Measurements from ENCODE around the gene NAPEPLD. TPM values are rescaled to one million over a fixed set of nuclear protein-coding genes. Genes with fewer than 3 reads are reported as not detected.
A peak's percentile ranks its signal among the peaks of the same experiment; 100 is the strongest.
"Not testable (repeated sequence)": the region's sequence is repeated elsewhere in the genome, so short reads cannot be mapped to it uniquely, and the experiment has no call there.

Gene NAPEPLD
- total RNA-seq, 1 donor from 2014 or later, result 7.6 TPM

- not testable (repeated sequence) for H3K36me3 ChIP-seq (ENCODE audit: insufficient read depth, low read length); FAIRE-seq; H3K27ac ChIP-seq (ENCODE audit: low read depth, low read length); H3K9me3 Mint-ChIP-seq (ENCODE audit: unreplicated experiment); H3K4me1 Mint-ChIP-seq (ENCODE audit: low read depth, unreplicated experiment); H3K4me3 ChIP-seq (ENCODE audit: insufficient read depth, low read depth, low read length); H3K36me3 Mint-ChIP-seq (ENCODE audit: low read depth, unreplicated experiment); H2AFZ ChIP-seq (ENCODE audit: low read depth, low read length); DNase-seq (ENCODE audit: low read depth); H3K27ac Mint-ChIP-seq (ENCODE audit: unreplicated experiment); H3K9me3 ChIP-seq (ENCODE audit: insufficient read depth, low read depth, low read length); H3K4me2 ChIP-seq (ENCODE audit: low read length); H3K4me3 Mint-ChIP-seq (ENCODE audit: unreplicated experiment); H3K27me3 Mint-ChIP-seq (ENCODE audit: low read depth, unreplicated experiment); H3K79me2 ChIP-seq (ENCODE audit: insufficient read depth, low read length); H4K20me1 ChIP-seq (ENCODE audit: insufficient read depth, low read length); H3K9ac ChIP-seq (ENCODE audit: low read length); H3K27me3 ChIP-seq (ENCODE audit: insufficient read depth, low read length)
- H3K4me1 ChIP-seq (ENCODE audit: insufficient read depth, low read length), result peaks cover 14% of the 10 kb centered on the region
Observed at GRCh38 chr7:103166921-103167544, 18.1 kb upstream of the NAPEPLD start.

- H3K79me2 ChIP-seq (ENCODE audit: insufficient read depth, low read length), result not testable (repeated sequence)
- peaks cover 14% of the 10 kb centered on the region for H3K4me1 ChIP-seq (ENCODE audit: insufficient read depth, low read length)
- peak; percentile 43 for FAIRE-seq
Observed at GRCh38 chr7:103163087-103163825, 14.4 kb upstream of the NAPEPLD start.

GRCh38 chr7:103162641-103163040 is 13.7 kb upstream of the NAPEPLD start:
- peaks cover 14% of the 10 kb centered on the region for H3K4me1 ChIP-seq (ENCODE audit: insufficient read depth, low read length)
- FAIRE-seq; H3K4me1 Mint-ChIP-seq (ENCODE audit: low read depth, unreplicated experiment); H3K79me2 ChIP-seq (ENCODE audit: insufficient read depth, low read length); H3K4me3 Mint-ChIP-seq (ENCODE audit: unreplicated experiment); H4K20me1 ChIP-seq (ENCODE audit: insufficient read depth, low read length); H3K27me3 ChIP-seq (ENCODE audit: insufficient read depth, low read length); H3K9me3 Mint-ChIP-seq (ENCODE audit: unreplicated experiment); H3K9me3 ChIP-seq (ENCODE audit: insufficient read depth, low read depth, low read length); H3K4me3 ChIP-seq (ENCODE audit: insufficient read depth, low read depth, low read length); H3K9ac ChIP-seq (ENCODE audit: low read length); H3K27ac Mint-ChIP-seq (ENCODE audit: unreplicated experiment); H3K36me3 ChIP-seq (ENCODE audit: insufficient read depth, low read length); H2AFZ ChIP-seq (ENCODE audit: low read depth, low read length); H3K36me3 Mint-ChIP-seq (ENCODE audit: low read depth, unreplicated experiment): not testable (repeated sequence)
- H3K4me2 ChIP-seq (ENCODE audit: low read length), result peak overlapping the region; percentile 27
- peaks cover 21% of the 10 kb centered on the region for H3K27me3 Mint-ChIP-seq (ENCODE audit: low read depth, unreplicated experiment)
- DNase-seq (ENCODE audit: low read depth), result peak; percentile 77
- H3K27ac ChIP-seq (ENCODE audit: low read depth, low read length), result peak overlapping the region; percentile 22

More at GRCh38 chr7:103163087-103163825, 14.4 kb upstream of the NAPEPLD start:
- H3K27me3 Mint-ChIP-seq (ENCODE audit: low read depth, unreplicated experiment), result peaks cover 18% of the 10 kb centered on the region
- not testable (repeated sequence) for H3K4me3 ChIP-seq (ENCODE audit: insufficient read depth, low read depth, low read length); H2AFZ ChIP-seq (ENCODE audit: low read depth, low read length); H3K36me3 ChIP-seq (ENCODE audit: insufficient read depth, low read length); H3K4me3 Mint-ChIP-seq (ENCODE audit: unreplicated experiment); H4K20me1 ChIP-seq (ENCODE audit: insufficient read depth, low read length); H3K27ac Mint-ChIP-seq (ENCODE audit: unreplicated experiment); H3K9me3 ChIP-seq (ENCODE audit: insufficient read depth, low read depth, low read length); H3K4me1 Mint-ChIP-seq (ENCODE audit: low read depth, unreplicated experiment); H3K27me3 ChIP-seq (ENCODE audit: insufficient read depth, low read length); H3K36me3 Mint-ChIP-seq (ENCODE audit: low read depth, unreplicated experiment); H3K9me3 Mint-ChIP-seq (ENCODE audit: unreplicated experiment)
- Histone ChIP-seq H3K27ac (ENCODE audit: low read depth, low read length) (peak overlapping the region; percentile 35), H3K9ac (ENCODE audit: low read length) (peak overlapping the region; percentile 35), H3K4me2 (ENCODE audit: low read length) (peak overlapping the region; percentile 27)
- peak; percentile 65 for DNase-seq (ENCODE audit: low read depth)

GRCh38 chr7:103161998-103162616 is 13.2 kb upstream of the NAPEPLD start:
- H3K4me1 Mint-ChIP-seq (ENCODE audit: low read depth, unreplicated experiment); H3K36me3 ChIP-seq (ENCODE audit: insufficient read depth, low read length); H3K27ac ChIP-seq (ENCODE audit: low read depth, low read length); H3K4me3 ChIP-seq (ENCODE audit: insufficient read depth, low read depth, low read length); H3K9ac ChIP-seq (ENCODE audit: low read length); H3K36me3 Mint-ChIP-seq (ENCODE audit: low read depth, unreplicated experiment); H3K27me3 ChIP-seq (ENCODE audit: insufficient read depth, low read length); H3K9me3 Mint-ChIP-seq (ENCODE audit: unreplicated experiment); H2AFZ ChIP-seq (ENCODE audit: low read depth, low read length); H3K4me3 Mint-ChIP-seq (ENCODE audit: unreplicated experiment); H4K20me1 ChIP-seq (ENCODE audit: insufficient read depth, low read length); FAIRE-seq; H3K79me2 ChIP-seq (ENCODE audit: insufficient read depth, low read length); H3K9me3 ChIP-seq (ENCODE audit: insufficient read depth, low read depth, low read length); H3K27ac Mint-ChIP-seq (ENCODE audit: unreplicated experiment); H3K4me2 ChIP-seq (ENCODE audit: low read length): not testable (repeated sequence)
- H3K27me3 Mint-ChIP-seq (ENCODE audit: low read depth, unreplicated experiment), result peaks cover 21% of the 10 kb centered on the region
- peaks cover 14% of the 10 kb centered on the region for H3K4me1 ChIP-seq (ENCODE audit: insufficient read depth, low read length)
- peak; percentile 30 for DNase-seq (ENCODE audit: low read depth)

GRCh38 chr7:103159072-103159471 is 10.2 kb upstream of the NAPEPLD start:
- H3K9ac ChIP-seq (ENCODE audit: low read length); H3K36me3 ChIP-seq (ENCODE audit: insufficient read depth, low read length); H3K27me3 ChIP-seq (ENCODE audit: insufficient read depth, low read length); H3K4me3 ChIP-seq (ENCODE audit: insufficient read depth, low read depth, low read length); DNase-seq (ENCODE audit: low read depth); H3K27ac ChIP-seq (ENCODE audit: low read depth, low read length); H3K9me3 Mint-ChIP-seq (ENCODE audit: unreplicated experiment); H3K4me3 Mint-ChIP-seq (ENCODE audit: unreplicated experiment); H3K4me2 ChIP-seq (ENCODE audit: low read length); H3K36me3 Mint-ChIP-seq (ENCODE audit: low read depth, unreplicated experiment); H3K79me2 ChIP-seq (ENCODE audit: insufficient read depth, low read length); H3K4me1 Mint-ChIP-seq (ENCODE audit: low read depth, unreplicated experiment); FAIRE-seq; H3K9me3 ChIP-seq (ENCODE audit: insufficient read depth, low read depth, low read length); H3K27ac Mint-ChIP-seq (ENCODE audit: unreplicated experiment); H2AFZ ChIP-seq (ENCODE audit: low read depth, low read length); H4K20me1 ChIP-seq (ENCODE audit: insufficient read depth, low read length): not testable (repeated sequence)
- peaks cover 21% of the 10 kb centered on the region for H3K27me3 Mint-ChIP-seq (ENCODE audit: low read depth, unreplicated experiment)
- peaks cover 14% of the 10 kb centered on the region for H3K4me1 ChIP-seq (ENCODE audit: insufficient read depth, low read length)

All from astrocyte (in vitro differentiated cells and primary cell).